ENCODE results near the gene KIF5A.

DNA sequence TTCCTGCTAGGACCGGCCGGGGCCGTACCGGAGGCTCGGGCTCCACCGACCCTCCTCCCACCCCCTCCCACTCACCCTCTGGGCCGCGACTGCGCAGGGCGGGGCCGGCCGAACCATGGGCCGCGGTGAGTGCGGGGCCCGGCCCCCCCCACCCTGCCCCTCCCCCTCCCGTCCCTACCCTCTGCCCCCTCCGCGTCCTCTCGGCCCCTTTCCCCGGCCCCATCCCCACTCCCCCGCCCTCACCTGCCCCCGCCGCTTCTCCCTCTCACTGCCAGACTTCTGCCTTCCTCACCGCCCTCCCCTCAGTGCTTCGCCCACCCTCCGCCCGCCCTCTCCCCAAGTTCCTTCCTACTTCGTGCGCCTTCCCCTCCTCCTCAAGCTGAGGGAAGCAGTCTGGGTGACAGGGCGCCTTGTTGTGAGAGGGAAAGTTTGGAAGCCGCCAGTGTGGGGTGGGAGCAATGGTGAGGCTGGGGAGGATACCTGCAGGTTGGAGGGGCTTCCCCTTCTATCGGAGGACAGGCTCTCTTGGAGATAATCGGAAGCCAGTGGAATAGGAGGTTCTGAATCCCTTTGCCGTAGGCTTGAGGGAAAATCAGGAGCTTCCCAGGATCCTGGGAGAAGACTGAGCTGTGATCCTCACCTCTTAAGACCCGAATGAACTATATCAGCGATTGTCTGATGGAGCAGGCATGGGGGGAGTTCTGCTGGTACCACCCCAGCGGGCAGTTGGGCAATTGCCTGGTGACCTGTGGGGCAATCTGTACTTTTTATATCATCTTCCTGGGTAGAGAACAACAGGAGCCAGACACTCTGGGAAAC is 26.7 kb upstream of the KIF5A start:
- TF ChIP-seq POLR2AphosphoS5 (IDR thresholded peaks at IDR 0.05; ENCODE audit: low read depth, low read length) (no peak), CHD2 (IDR thresholded peaks at IDR 0.05; ENCODE audit: low read length, partially characterized antibody) (no peak), TAF1 (IDR thresholded peaks at IDR 0.05; ENCODE audit: borderline replicate concordance, low read depth, low read length) (0 out of 2 replicates have a peak, but pooled peaks have one; percentile 14), FOXJ3 (CRISPR knock-in tag; IDR thresholded peaks at IDR 0.05) (no peak), JUND (IDR thresholded peaks at IDR 0.05) (no peak)
- TF ChIP-seq, protein P1, sequence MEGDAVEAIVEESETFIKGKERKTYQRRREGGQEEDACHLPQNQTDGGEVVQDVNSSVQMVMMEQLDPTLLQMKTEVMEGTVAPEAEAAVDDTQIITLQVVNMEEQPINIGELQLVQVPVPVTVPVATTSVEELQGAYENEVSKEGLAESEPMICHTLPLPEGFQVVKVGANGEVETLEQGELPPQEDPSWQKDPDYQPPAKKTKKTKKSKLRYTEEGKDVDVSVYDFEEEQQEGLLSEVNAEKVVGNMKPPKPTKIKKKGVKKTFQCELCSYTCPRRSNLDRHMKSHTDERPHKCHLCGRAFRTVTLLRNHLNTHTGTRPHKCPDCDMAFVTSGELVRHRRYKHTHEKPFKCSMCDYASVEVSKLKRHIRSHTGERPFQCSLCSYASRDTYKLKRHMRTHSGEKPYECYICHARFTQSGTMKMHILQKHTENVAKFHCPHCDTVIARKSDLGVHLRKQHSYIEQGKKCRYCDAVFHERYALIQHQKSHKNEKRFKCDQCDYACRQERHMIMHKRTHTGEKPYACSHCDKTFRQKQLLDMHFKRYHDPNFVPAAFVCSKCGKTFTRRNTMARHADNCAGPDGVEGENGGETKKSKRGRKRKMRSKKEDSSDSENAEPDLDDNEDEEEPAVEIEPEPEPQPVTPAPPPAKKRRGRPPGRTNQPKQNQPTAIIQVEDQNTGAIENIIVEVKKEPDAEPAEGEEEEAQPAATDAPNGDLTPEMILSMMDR (IDR thresholded peaks at IDR 0.05): 0 out of 2 replicates have a peak, but pooled peaks have one; percentile 13
- TF ChIP-seq, protein P2, sequence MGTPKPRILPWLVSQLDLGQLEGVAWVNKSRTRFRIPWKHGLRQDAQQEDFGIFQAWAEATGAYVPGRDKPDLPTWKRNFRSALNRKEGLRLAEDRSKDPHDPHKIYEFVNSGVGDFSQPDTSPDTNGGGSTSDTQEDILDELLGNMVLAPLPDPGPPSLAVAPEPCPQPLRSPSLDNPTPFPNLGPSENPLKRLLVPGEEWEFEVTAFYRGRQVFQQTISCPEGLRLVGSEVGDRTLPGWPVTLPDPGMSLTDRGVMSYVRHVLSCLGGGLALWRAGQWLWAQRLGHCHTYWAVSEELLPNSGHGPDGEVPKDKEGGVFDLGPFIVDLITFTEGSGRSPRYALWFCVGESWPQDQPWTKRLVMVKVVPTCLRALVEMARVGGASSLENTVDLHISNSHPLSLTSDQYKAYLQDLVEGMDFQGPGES (IDR thresholded peaks at IDR 0.05; ENCODE audit: low read depth, low read length): no peak
- TF ChIP-seq, protein P3, sequence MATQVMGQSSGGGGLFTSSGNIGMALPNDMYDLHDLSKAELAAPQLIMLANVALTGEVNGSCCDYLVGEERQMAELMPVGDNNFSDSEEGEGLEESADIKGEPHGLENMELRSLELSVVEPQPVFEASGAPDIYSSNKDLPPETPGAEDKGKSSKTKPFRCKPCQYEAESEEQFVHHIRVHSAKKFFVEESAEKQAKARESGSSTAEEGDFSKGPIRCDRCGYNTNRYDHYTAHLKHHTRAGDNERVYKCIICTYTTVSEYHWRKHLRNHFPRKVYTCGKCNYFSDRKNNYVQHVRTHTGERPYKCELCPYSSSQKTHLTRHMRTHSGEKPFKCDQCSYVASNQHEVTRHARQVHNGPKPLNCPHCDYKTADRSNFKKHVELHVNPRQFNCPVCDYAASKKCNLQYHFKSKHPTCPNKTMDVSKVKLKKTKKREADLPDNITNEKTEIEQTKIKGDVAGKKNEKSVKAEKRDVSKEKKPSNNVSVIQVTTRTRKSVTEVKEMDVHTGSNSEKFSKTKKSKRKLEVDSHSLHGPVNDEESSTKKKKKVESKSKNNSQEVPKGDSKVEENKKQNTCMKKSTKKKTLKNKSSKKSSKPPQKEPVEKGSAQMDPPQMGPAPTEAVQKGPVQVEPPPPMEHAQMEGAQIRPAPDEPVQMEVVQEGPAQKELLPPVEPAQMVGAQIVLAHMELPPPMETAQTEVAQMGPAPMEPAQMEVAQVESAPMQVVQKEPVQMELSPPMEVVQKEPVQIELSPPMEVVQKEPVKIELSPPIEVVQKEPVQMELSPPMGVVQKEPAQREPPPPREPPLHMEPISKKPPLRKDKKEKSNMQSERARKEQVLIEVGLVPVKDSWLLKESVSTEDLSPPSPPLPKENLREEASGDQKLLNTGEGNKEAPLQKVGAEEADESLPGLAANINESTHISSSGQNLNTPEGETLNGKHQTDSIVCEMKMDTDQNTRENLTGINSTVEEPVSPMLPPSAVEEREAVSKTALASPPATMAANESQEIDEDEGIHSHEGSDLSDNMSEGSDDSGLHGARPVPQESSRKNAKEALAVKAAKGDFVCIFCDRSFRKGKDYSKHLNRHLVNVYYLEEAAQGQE (IDR thresholded peaks at IDR 0.05; ENCODE audit: low read depth, low read length): no peak
- TF ChIP-seq, protein P4, sequence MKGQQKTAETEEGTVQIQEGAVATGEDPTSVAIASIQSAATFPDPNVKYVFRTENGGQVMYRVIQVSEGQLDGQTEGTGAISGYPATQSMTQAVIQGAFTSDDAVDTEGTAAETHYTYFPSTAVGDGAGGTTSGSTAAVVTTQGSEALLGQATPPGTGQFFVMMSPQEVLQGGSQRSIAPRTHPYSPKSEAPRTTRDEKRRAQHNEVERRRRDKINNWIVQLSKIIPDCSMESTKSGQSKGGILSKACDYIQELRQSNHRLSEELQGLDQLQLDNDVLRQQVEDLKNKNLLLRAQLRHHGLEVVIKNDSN (IDR thresholded peaks at IDR 0.05; ENCODE audit: borderline replicate concordance, low read depth): no peak
